Measurements from ENCODE around the gene ZNF569. TPM values are rescaled to one million over a fixed set of nuclear protein-coding genes. Genes with fewer than 3 reads are reported as not detected.
A peak's percentile ranks its signal among the peaks of the same experiment; 100 is the strongest.

ZNF569 gene
- total RNA-seq = 8.3 TPM
- 1 to 10 TPM; 5.6 to 9.3 (median 7.6) TPM for polyA plus RNA-seq (ENCODE audit: insufficient read depth in 1 of 8, insufficient read length in 8 of 8, low replicate concordance in 1 of 8)
- long read RNA-seq, donor 1, full-length matches to known transcripts = 1 of 1 reads
- long read RNA-seq, donor 1, partial matches to known transcripts = 0 of 1 reads
- long read RNA-seq, donor 1, other reads (novel, unspliced or antisense) = 0 of 1 reads
- long read RNA-seq, donor 2 = 0 reads
- long read RNA-seq, donor 3 = 0 reads
- long read RNA-seq, donor 4, full-length matches to known transcripts = 1 of 1 reads
- long read RNA-seq, donor 4, partial matches to known transcripts = 0 of 1 reads
- long read RNA-seq, donor 4, other reads (novel, unspliced or antisense) = 0 of 1 reads
- long read RNA-seq, donor 5, full-length matches to known transcripts = 3 of 3 reads
- long read RNA-seq, donor 5, partial matches to known transcripts = 0 of 3 reads
- long read RNA-seq, donor 5, other reads (novel, unspliced or antisense) = 0 of 3 reads
- long read RNA-seq, donor 6, full-length matches to known transcripts = 1 of 1 reads
- long read RNA-seq, donor 6, partial matches to known transcripts = 0 of 1 reads
- long read RNA-seq, donor 6, other reads (novel, unspliced or antisense) = 0 of 1 reads
- long read RNA-seq, donor 7, full-length matches to known transcripts = 4 of 4 reads
- long read RNA-seq, donor 7, partial matches to known transcripts = 0 of 4 reads
- long read RNA-seq, donor 7, other reads (novel, unspliced or antisense) = 0 of 4 reads
- long read RNA-seq, donor 8 = 0 reads
- long read RNA-seq, donor 9, full-length matches to known transcripts = 1 of 1 reads
- long read RNA-seq, donor 9, partial matches to known transcripts = 0 of 1 reads
- long read RNA-seq, donor 9, other reads (novel, unspliced or antisense) = 0 of 1 reads
- long read RNA-seq, donor 10, partial matches to known transcripts = 0 of 1 reads
- long read RNA-seq, donor 10, other reads (novel, unspliced or antisense) = 0 of 1 reads
- long read RNA-seq, donor 11 = 0 reads

DNA sequence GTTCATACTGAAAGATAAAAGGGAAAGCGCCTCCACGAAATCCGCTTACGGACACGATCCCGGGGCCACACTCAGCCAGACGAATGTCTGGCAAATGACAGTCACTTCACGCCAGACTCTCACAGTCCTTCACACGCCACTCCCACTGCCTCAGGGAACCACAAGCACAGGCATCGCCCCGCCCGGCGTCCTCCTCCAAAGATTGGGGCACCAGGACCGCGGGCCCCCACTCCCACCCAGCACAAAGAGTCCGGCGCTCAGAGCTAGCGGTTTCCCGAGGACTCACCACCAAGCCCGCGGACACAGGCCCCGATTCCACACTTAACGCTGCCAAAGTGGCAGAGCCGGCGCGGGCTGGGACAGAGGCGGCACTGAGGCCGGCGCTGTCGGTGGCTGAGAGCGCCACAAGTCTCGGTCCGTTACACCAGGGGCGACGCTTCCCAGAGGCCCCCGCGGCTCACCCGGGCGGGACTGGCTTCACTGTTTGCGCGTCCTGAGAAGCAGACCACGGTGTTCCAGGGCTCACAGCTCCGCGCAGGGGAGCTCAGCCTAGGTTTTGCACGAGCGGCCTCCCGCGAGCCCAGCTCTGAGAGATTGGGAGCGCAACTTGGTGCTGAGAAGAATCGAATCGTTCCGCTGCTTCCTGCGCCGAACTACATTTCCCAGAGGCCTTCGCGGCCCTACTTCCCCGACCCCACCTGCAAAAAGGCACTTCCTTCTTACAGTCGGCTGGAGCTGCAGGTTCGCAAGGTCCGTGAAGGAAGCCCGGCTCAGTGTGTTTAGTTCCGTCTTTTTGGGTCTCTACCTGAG, at the start of gene ZNF569:
TSS of gene ZNF569 (minus strand) at position 647 of the 810 bp plus-strand sequence. CDS start 22,523 bp downstream, outside the sequence.
- Histone ChIP-seq H3K27me3 (ENCODE audit: control insufficient read depth, insufficient read depth, low read length) (no peaks in the 10 kb centered on the region), H3K4me1 (ENCODE audit: control insufficient read depth, insufficient read depth, low read length) (peaks cover 14% of the 10 kb centered on the region), H3K36me3 (ENCODE audit: control insufficient read depth, insufficient read depth, low read length) (peaks cover 17% of the 10 kb centered on the region), H3K4me3 (ENCODE audit: low read length) (peak within 1 kb of the TSS; percentile 88), H3K9me3 (replicated peaks; ENCODE audit: control insufficient read depth, low read depth, low read length) (no peaks in the 10 kb centered on the region), H3K27ac (ENCODE audit: low read length) (peak within 1 kb of the TSS; percentile 98)
- peak; percentile 98 for DNase-seq
- WGBS (ENCODE audit: insufficient coverage) = under 1% methylated on average over 49 of the region's 62 CpGs

DNA sequence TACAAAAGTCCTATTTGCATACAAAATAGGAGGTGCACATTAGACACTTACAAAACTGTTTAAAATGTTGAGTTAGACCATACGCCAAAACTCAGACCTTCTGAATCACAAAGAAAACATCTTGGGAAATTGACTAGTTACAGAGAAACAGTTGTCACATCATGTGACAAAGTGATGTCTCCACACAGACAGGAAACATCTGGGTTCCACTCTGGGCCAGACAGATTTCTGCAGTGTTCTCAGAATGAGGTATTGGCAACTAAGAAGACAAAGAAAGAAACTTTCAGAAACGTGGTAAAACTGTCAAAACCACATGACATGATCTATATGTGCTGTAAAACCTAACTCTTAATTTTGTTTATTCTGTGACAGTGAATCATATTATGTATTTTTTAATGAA, 46.2 kb upstream of the ZNF569 start:
- no CpG with 5 or more reads among the region's 2 CpGs for WGBS (ENCODE audit: insufficient coverage)
- Histone ChIP-seq H3K36me3 (ENCODE audit: control insufficient read depth, insufficient read depth, low read length) (peaks cover 3% of the 10 kb centered on the region), H3K4me3 (ENCODE audit: low read length) (no peak overlapping the region), H3K9me3 (replicated peaks; ENCODE audit: control insufficient read depth, low read depth, low read length) (no peaks in the 10 kb centered on the region), H3K4me1 (ENCODE audit: control insufficient read depth, insufficient read depth, low read length) (no peaks in the 10 kb centered on the region), H3K27me3 (ENCODE audit: control insufficient read depth, insufficient read depth, low read length) (no peaks in the 10 kb centered on the region), H3K27ac (ENCODE audit: low read length) (no peak overlapping the region)
- DNase-seq = no peak

DNA sequence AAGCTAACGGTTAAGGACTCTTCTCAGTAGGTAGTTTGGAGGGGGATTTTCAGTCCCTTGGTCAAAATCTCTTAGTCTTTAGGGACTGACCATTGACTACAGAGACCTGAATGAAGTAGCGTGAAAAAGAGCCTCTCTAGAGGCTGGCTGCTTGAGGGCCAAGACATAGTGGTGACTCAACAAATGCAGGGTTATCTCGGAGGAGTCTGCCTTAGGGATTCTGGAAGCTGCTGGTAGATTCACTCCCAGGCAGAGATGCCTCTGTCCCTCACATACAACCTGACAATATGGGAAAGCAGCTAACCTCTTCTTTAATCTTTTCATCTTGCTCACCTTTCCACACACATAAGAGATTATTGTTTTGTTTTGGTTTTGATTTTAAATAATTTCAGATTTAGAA, 44.6 kb upstream of the ZNF569 start:
- DNase-seq = no peak
- no peak overlapping the region for H3K4me3 ChIP-seq (ENCODE audit: low read length)
- H3K36me3 ChIP-seq (ENCODE audit: control insufficient read depth, insufficient read depth, low read length) = peaks cover 1% of the 10 kb centered on the region
- H3K27ac ChIP-seq (ENCODE audit: low read length) = no peak overlapping the region
- H3K4me1 ChIP-seq (ENCODE audit: control insufficient read depth, insufficient read depth, low read length) = peaks cover 4% of the 10 kb centered on the region
- no peaks in the 10 kb centered on the region for H3K27me3 ChIP-seq (ENCODE audit: control insufficient read depth, insufficient read depth, low read length)
- WGBS (ENCODE audit: insufficient coverage) = 100% methylated on average over 1 of the region's 3 CpGs
- no peaks in the 10 kb centered on the region for H3K9me3 ChIP-seq (replicated peaks; ENCODE audit: control insufficient read depth, low read depth, low read length)

DNA sequence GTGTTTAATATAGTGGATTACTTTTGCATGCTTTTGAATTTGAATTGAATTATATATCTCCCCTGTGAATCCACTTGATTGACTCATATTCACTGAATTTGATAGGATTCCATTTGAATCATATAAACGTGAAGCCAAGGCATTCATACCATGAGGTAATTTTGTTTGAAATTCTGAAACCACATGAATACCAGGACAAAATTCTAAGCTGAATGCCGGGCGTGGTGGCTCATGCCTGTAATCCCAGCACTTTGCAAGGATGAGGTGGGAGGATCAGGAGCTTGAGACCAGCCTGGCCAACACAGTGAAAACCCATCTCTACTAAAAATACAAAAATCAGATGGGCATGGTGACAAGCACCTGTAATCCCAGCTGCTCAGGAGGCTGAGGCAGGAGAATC, 43.9 kb upstream of the ZNF569 start:
- Histone ChIP-seq H3K4me3 (ENCODE audit: low read length) (no peak overlapping the region), H3K36me3 (ENCODE audit: control insufficient read depth, insufficient read depth, low read length) (no peaks in the 10 kb centered on the region), H3K27ac (ENCODE audit: low read length) (no peak overlapping the region), H3K4me1 (ENCODE audit: control insufficient read depth, insufficient read depth, low read length) (peaks cover 4% of the 10 kb centered on the region), H3K9me3 (replicated peaks; ENCODE audit: control insufficient read depth, low read depth, low read length) (no peaks in the 10 kb centered on the region), H3K27me3 (ENCODE audit: control insufficient read depth, insufficient read depth, low read length) (no peaks in the 10 kb centered on the region)
- no CpG with 5 or more reads among the region's 3 CpGs for WGBS (ENCODE audit: insufficient coverage)
- DNase-seq = no peak

DNA sequence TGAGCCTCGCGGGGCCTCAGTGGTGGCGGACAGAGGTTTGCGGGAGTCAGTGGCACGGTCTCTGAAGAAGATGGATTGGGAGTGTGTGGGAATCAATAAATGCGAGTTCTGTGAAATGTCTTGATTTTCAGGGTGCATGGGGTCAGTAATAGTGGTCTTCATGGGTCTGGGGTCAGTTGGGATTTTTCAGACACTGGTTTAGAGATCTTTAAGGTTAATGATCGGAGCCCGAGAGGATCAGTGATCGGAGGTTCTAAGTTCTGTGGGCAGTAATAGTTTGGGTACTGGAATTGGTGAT, 39.9 kb upstream of the ZNF569 start:
- peaks cover 6% of the 10 kb centered on the region for H3K36me3 ChIP-seq (ENCODE audit: control insufficient read depth, insufficient read depth, low read length)
- peaks cover 9% of the 10 kb centered on the region for H3K4me1 ChIP-seq (ENCODE audit: control insufficient read depth, insufficient read depth, low read length)
- DNase-seq = no peak
- peak overlapping the region; percentile 99 for H3K27ac ChIP-seq (ENCODE audit: low read length)
- peak overlapping the region; percentile 91 for H3K4me3 ChIP-seq (ENCODE audit: low read length)
- no peaks in the 10 kb centered on the region for H3K9me3 ChIP-seq (replicated peaks; ENCODE audit: control insufficient read depth, low read depth, low read length)
- H3K27me3 ChIP-seq (ENCODE audit: control insufficient read depth, insufficient read depth, low read length) = no peaks in the 10 kb centered on the region
- 0% methylated on average over 9 of the region's 9 CpGs for WGBS (ENCODE audit: insufficient coverage)

DNA sequence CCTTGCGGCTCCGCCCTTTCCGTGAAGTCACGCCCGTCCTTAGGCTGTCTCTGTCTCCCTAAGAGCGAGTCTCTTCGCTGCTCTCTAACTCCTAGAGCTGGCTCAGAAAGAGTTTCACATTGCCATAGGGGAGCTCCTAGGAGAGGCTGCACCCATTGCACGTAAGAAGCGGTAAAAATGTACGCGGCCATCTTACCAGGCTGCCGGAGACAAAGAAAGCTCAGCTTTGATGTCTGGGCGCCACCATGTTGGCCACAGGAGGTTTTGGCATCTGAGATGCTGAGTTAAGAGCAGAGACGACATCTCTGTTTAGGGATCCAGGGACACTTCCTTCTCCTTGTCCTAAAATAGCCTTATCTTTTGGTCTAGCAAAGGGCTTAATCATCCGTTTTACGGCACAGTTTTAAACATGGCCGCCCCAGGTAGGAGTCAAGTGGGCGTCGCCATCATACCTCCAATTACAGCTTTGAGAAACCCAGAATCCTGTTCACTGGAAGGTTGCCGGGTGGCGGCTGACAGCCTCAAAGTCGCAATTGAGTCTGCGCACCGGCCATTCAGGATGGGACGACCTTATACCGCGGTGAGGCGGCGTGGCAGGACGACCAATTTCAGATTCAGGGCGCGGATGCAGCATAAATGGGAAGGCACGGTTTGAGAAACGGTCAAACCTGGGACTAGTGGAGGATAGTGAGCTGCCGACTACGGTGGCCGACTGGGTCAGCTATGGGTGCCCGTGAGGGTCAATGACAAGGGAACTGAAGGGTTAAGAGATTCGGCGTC, 39.3 kb upstream of the ZNF569 start, which contains the start of gene ZNF793:
TSS of gene ZNF793 (plus strand) at position 553 of the 780 bp plus-strand sequence. CDS start 16,501 bp downstream, outside the sequence.
- H3K4me3 ChIP-seq (ENCODE audit: low read length) = peak within 1 kb of the TSS; percentile 91
- H3K27me3 ChIP-seq (ENCODE audit: control insufficient read depth, insufficient read depth, low read length) = no peaks in the 10 kb centered on the region
- peak; percentile 93 for DNase-seq
- no peaks in the 10 kb centered on the region for H3K9me3 ChIP-seq (replicated peaks; ENCODE audit: control insufficient read depth, low read depth, low read length)
- peaks cover 6% of the 10 kb centered on the region for H3K36me3 ChIP-seq (ENCODE audit: control insufficient read depth, insufficient read depth, low read length)
- WGBS (ENCODE audit: insufficient coverage) = under 1% methylated on average over 40 of the region's 40 CpGs
- H3K4me1 ChIP-seq (ENCODE audit: control insufficient read depth, insufficient read depth, low read length) = peaks cover 9% of the 10 kb centered on the region
- H3K27ac ChIP-seq (ENCODE audit: low read length) = peak within 1 kb of the TSS; percentile 99

DNA sequence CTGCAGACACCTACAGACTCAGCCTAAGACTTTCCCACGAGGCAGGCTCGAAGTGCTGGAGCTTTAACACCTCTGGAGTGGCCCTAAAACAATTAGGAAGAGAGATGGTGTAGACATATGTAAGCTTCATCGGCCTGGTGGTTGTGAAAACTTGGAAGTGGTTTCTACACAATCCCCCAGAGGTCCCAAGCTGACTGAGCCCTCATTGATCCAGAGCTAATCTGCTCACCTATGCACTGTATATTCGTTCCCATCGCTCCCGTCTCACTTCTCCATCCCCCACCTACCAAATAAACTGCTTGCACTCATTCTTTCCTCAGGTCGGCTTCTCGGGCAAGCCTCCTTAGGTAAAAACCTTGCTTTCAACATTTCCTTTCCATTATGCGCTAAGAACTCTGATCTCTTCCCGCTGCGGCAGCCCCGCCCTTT, 38.7 kb upstream of the ZNF569 start:
- WGBS (ENCODE audit: insufficient coverage) = 0% methylated on average over 9 of the region's 12 CpGs
- Histone ChIP-seq H3K27me3 (ENCODE audit: control insufficient read depth, insufficient read depth, low read length) (no peaks in the 10 kb centered on the region), H3K9me3 (replicated peaks; ENCODE audit: control insufficient read depth, low read depth, low read length) (no peaks in the 10 kb centered on the region), H3K4me1 (ENCODE audit: control insufficient read depth, insufficient read depth, low read length) (peaks cover 9% of the 10 kb centered on the region), H3K27ac (ENCODE audit: low read length) (peak overlapping the region; percentile 99), H3K4me3 (ENCODE audit: low read length) (peak overlapping the region; percentile 91), H3K36me3 (ENCODE audit: control insufficient read depth, insufficient read depth, low read length) (peaks cover 6% of the 10 kb centered on the region)
- no peak for DNase-seq

DNA sequence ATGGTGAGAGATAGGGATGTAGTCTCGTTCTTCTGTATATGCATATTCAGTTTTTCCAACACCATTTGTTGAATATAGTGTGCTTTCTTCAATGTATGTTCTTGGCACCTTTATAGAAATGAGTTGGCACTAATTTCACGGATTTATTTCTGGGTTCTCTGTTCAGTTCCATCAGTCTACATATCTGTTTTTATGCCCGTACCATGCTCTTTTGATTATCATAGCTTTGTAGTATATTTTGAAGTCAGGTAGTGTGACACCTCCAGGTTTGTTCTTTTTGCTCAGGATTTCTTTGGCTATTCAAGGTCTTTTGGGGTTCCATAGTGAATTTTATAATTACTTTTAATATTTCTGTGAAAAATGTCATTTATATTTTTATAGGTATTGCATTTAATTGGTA, 25.0 kb upstream of the ZNF569 start:
- H3K9me3 ChIP-seq (replicated peaks; ENCODE audit: control insufficient read depth, low read depth, low read length) = peaks cover 28% of the 10 kb centered on the region
- H3K27ac ChIP-seq (ENCODE audit: low read length) = no peak overlapping the region
- no CpG with 5 or more reads among the region's 3 CpGs for WGBS (ENCODE audit: insufficient coverage)
- no peaks in the 10 kb centered on the region for H3K27me3 ChIP-seq (ENCODE audit: control insufficient read depth, insufficient read depth, low read length)
- no peak for DNase-seq
- H3K36me3 ChIP-seq (ENCODE audit: control insufficient read depth, insufficient read depth, low read length) = no peaks in the 10 kb centered on the region
- H3K4me1 ChIP-seq (ENCODE audit: control insufficient read depth, insufficient read depth, low read length) = no peaks in the 10 kb centered on the region
- H3K4me3 ChIP-seq (ENCODE audit: low read length) = no peak overlapping the region
